Neural crest cell (in vitro differentiated cells): ENCODE results near the gene CAD. TPM values are rescaled to one million over a fixed set of nuclear protein-coding genes. Genes with fewer than 3 reads are reported as not detected.
"Not testable (repeated sequence)": the region's sequence is repeated elsewhere in the genome, so short reads cannot be mapped to it uniquely, and the experiment has no call there.

Source experiments
- DNase-seq: peaks from one replicate; pipeline ENCODE4 v3.0.0; 2021; ENCODE audit warnings: low read depth, mixed read lengths, low spot score
- H3K27ac Mint-ChIP-seq: one replicate; pipeline ENCODE4 v1.8.0; 2021; ENCODE audit warnings: mild to moderate bottlenecking, mixed read lengths; ENCODE audit not compliant: unreplicated experiment
- H3K27me3 Mint-ChIP-seq: 2 replicates; pipeline ENCODE4 v1.8.0; 2021; ENCODE audit warnings: low read depth, mild to moderate bottlenecking, mixed read lengths
- H3K36me3 Mint-ChIP-seq: 2 replicates; pipeline ENCODE4 v1.8.0; 2021; ENCODE audit warnings: low read depth, mild to moderate bottlenecking, mixed read lengths
- H3K4me1 Mint-ChIP-seq: 2 replicates; pipeline ENCODE4 v1.8.0; 2021; ENCODE audit warnings: mixed read lengths
- H3K4me3 Mint-ChIP-seq: one replicate; pipeline ENCODE4 v1.8.0; 2021; ENCODE audit warnings: mild to moderate bottlenecking, mixed read lengths
- H3K9me3 Mint-ChIP-seq: 2 replicates; pipeline ENCODE4 v1.8.0; 2021; ENCODE audit warnings: mixed read lengths
- total RNA-seq: library from RNA; stranded (reverse); gene quantifications from 2 replicates; pipeline ENCODE4 v1.2.1, GENCODE V29; 2021
- TF ChIP-seq, protein P1 (sequence below): fragments of 200-600 bp; sonication (generic); conservative IDR thresholded peaks from 2 replicates; pipeline ENCODE4 v1.5.0; 2021; ENCODE audit warnings: antibody characterized with exemption, mild to moderate bottlenecking

Gene CAD
- total RNA-seq, 1 donor from 2014 or later: 117 TPM

DNA sequence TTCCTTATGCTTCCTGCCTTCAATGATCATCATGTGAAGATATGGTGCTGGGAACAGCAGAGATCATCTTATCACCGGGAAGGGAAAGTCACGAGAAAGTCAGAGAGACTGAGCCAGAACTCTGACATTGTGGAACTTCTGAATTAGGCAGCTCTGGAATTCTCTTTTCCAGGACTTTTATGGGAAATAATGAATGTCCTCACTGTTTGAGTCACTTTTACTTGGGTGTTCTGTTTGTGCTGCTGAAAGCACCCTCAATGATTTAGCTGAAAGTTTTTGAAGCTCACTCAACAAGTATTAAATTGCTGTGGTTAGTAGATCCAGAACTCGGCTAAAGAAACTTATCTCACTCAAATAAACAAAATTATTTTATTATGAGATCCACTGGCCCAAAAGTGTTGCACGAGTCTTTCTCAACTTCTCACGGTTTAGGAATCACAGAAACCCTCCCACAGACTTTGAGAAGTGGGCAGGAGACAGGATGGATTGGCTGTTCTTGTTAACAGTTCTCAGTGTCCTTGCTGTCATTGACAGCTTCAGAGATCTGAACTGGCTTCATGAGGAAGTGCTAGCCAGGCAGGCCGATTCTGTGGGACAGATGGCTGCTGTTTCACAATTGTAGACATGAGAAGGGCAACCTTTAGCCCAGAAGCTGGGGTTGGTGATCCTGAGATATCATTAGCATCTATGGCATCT is 31.7 kb upstream of the CAD start:
- TF ChIP-seq, protein P1, sequence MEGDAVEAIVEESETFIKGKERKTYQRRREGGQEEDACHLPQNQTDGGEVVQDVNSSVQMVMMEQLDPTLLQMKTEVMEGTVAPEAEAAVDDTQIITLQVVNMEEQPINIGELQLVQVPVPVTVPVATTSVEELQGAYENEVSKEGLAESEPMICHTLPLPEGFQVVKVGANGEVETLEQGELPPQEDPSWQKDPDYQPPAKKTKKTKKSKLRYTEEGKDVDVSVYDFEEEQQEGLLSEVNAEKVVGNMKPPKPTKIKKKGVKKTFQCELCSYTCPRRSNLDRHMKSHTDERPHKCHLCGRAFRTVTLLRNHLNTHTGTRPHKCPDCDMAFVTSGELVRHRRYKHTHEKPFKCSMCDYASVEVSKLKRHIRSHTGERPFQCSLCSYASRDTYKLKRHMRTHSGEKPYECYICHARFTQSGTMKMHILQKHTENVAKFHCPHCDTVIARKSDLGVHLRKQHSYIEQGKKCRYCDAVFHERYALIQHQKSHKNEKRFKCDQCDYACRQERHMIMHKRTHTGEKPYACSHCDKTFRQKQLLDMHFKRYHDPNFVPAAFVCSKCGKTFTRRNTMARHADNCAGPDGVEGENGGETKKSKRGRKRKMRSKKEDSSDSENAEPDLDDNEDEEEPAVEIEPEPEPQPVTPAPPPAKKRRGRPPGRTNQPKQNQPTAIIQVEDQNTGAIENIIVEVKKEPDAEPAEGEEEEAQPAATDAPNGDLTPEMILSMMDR: no peak
- no peak overlapping the region for H3K4me3 Mint-ChIP-seq
- peaks cover 14% of the 10 kb centered on the region for H3K27me3 Mint-ChIP-seq
- no peaks in the 10 kb centered on the region for H3K4me1 Mint-ChIP-seq
- H3K9me3 Mint-ChIP-seq: no peaks in the 10 kb centered on the region
- no peaks in the 10 kb centered on the region for H3K36me3 Mint-ChIP-seq
- no peak overlapping the region for H3K27ac Mint-ChIP-seq
- DNase-seq: no peak

DNA sequence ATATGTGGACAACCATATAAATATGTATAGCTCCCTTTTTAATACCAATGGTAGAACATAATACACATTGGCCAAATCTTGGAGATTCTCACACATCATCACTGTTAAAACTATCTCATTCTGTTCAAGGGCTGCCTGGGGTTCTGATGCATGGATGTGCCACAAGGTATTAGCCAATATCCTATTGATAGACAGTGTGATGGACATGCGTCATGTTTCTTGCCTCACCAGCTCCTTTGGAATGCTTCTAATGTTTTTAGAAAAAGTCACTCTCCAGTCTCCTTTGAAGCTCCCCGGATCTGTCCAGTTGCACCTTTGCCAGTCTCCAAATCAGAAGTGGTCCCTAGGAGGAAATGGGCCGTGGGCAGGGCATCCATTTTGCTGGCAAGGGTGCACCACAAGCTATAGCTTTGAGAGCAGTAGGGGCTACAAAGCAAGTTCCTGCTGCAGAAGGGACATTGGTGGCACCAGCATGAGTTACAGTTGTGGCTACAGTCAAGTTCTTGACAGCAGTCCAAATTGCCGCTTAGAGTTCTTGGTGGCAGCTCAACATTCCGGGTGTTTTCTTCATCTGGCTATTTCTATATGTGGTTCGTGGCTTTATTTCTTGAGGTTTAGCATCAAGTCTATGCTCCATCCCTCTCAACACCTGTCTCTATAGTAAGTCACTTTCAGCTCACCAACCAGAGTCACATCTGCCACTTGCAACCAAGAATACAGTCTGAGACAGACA is 30.4 kb upstream of the CAD start:
- no peak overlapping the region for H3K4me3 Mint-ChIP-seq
- TF ChIP-seq, protein P1: no peak
- H3K27ac Mint-ChIP-seq: no peak overlapping the region
- no peak for DNase-seq
- H3K27me3 Mint-ChIP-seq: peaks cover 9% of the 10 kb centered on the region
- no peaks in the 10 kb centered on the region for H3K36me3 Mint-ChIP-seq
- no peaks in the 10 kb centered on the region for H3K9me3 Mint-ChIP-seq
- no peaks in the 10 kb centered on the region for H3K4me1 Mint-ChIP-seq

DNA sequence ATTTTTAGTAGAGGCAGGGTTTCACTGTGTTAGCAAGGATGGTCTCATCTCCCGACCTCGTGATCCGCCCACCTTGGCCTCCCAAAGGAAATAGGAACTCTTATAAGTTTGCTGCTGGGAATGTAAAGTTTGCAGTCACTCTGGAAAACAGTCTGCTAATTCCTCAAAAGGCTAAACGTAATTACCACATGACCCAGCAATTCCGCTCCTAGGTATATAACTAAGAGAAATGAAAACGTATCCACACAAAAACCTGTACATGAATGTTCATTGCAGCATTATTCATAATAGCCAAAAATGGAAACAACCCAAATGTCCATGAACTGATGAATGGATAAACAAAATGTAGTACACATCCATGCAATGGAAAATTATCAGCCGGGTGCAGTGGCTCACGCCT is 27.2 kb upstream of the CAD start:
- H3K4me3 Mint-ChIP-seq: no peak overlapping the region
- no peaks in the 10 kb centered on the region for H3K9me3 Mint-ChIP-seq
- peaks cover 2% of the 10 kb centered on the region for H3K27me3 Mint-ChIP-seq
- H3K36me3 Mint-ChIP-seq: no peaks in the 10 kb centered on the region
- H3K27ac Mint-ChIP-seq: no peak overlapping the region
- DNase-seq: no peak
- H3K4me1 Mint-ChIP-seq: no peaks in the 10 kb centered on the region
- TF ChIP-seq, protein P1: no peak

DNA sequence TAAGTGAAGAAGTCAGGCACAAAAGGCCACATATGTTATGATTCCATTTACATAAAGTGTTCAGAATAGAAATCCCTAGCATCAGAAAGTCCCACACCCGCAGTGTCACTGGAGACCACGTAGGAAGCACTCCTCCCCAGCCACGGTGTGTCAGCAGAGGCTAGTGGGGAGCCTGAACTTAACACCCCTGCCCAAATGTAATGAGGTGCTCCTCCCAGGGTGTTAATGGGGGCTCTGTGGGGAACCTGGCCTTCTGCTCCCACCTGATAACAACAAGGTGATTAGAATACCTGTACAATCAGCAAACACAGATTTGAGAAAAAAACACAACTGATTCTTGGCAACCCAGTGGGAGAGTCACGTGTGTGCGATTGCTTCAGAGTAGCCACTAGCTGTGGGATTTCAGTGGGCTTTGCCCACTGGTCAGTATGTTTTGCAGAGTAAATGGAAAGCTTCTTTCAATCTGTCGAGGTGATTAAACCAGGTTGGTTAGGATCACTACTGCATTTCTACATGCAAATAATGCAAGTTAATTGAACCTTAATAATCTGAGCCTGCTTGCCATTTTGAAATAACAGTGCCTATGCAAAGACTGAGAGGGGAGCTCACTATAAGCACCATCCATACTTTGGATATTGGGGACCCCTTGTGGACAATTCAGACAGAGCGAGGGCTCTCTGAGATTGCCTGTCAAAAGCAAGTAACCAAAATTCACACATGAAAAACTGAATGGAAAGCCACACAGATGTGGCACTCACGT is 25.9 kb upstream of the CAD start:
- Mint-ChIP-seq H3K27me3 (no peaks in the 10 kb centered on the region), H3K36me3 (no peaks in the 10 kb centered on the region), H3K4me1 (no peaks in the 10 kb centered on the region), H3K4me3 (no peak overlapping the region), H3K9me3 (no peaks in the 10 kb centered on the region), H3K27ac (no peak overlapping the region)
- peak; percentile 51 for DNase-seq
- TF ChIP-seq, protein P1: peak; percentile 69

DNA sequence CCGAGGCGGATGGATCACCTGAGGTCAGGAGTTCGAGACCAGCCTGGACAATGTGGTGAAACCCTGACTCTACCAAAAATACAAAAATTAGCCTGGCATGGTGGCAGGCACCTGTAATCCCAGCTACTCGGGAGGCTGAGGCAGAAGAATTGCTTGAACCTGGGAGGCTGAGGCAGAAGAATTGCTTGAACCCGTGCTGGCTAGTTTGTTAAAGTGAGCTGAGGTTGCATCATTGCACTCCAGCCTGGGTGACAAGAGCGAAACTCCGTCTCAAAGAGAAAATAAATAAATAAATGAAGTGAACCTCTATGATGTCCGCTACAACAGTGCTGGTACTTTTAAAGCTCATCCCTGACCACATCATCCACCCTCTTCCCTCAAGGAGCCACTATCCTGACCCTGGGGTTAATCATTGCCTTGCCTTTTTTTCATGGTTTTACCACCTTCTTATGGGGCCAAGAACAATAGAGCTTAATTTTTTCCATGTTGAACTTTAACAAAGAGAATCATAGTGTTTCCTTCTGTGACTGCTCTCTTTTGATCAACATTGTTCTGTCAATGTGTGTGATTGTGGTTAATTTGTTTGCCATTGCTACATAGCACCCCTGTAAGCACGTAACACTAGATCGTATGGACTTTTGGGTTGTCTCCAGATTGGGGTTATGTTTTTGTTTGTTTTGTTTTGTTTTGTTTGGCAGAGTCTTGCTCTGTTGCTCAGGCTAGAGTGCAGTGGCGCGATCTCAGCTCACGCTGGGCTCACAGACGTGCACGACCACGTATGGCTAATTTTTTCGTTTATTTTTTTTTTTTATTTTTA is 22.4 kb upstream of the CAD start:
- Mint-ChIP-seq H3K4me3 (no peak overlapping the region), H3K4me1 (no peaks in the 10 kb centered on the region), H3K9me3 (no peaks in the 10 kb centered on the region), H3K27ac (no peak overlapping the region), H3K36me3 (no peaks in the 10 kb centered on the region), H3K27me3 (no peaks in the 10 kb centered on the region)
- DNase-seq: no peak
- TF ChIP-seq, protein P1: no peak

DNA sequence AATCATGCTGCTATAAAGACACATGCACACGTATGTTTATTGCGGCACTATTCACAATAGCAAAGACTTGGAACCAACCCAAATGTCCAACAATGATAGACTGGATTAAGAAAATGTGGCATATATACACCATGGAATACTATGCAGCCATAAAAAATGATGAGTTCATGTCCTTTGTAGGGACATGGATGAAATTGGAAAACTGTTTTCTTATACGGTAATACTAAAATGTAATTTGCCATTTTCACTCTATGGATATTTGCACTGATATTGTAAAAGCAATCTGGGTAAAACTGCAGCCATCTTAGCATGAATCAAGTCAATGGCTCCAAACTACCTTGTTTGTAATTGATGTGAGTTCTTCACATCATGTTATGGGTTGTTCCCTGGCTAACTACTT is 21.4 kb upstream of the CAD start:
- not testable (repeated sequence) for H3K4me3 Mint-ChIP-seq, H3K4me1 Mint-ChIP-seq, DNase-seq, H3K36me3 Mint-ChIP-seq, H3K27me3 Mint-ChIP-seq, H3K9me3 Mint-ChIP-seq, H3K27ac Mint-ChIP-seq

DNA sequence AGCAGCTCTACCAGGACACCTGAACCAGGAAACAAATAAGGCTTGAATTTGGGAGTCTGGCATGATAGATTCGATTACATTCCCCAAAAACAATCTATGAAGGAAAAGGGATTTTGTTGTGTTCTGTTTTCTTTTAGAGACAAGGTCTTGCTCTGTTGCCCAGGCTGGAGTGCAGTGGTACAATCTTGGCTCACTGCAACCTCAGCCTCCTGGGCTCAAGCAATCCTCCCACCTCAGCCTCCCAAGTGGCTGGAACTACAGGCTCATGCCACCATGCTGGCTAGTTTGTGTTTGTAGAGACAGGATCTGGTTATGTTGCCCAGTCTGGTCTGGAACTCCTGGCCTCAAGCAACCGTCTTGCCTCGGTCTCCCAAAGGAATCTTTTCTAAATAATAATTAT is 19.1 kb upstream of the CAD start:
- H3K4me3 Mint-ChIP-seq, H3K36me3 Mint-ChIP-seq, H3K27ac Mint-ChIP-seq, H3K9me3 Mint-ChIP-seq, H3K27me3 Mint-ChIP-seq, H3K4me1 Mint-ChIP-seq, DNase-seq: not testable (repeated sequence)
